H1 (cell line): Measurements from ENCODE around the gene SSPN. TPM values are rescaled to one million over a fixed set of nuclear protein-coding genes. Genes with fewer than 3 reads are reported as not detected.

Source experiments
- CTCF ChIA-PET: fragments of 300-600 bp; sonication (Branson Sonifier 250); formaldehyde crosslinking; loops from one replicate; lab custom pipeline; 2021; ENCODE audit not compliant: partially characterized antibody; lab: Charles Lee
- POLR2A ChIA-PET: fragments of 300-600 bp; sonication (Branson Sonifier 250); formaldehyde crosslinking; loops from one replicate; lab custom pipeline; 2021; ENCODE audit warnings: inconsistent platforms; ENCODE audit not compliant: partially characterized antibody; lab: Charles Lee
- DNase-seq, 2 experiments: peaks; one replicate each; pipeline versions ENCODE4 v3.0.0 to v3.0.0-alpha.2; 2010 to 2022; ENCODE audit warnings: low spot score in 2 of 2, low read depth in 1 of 2, mixed read lengths in 1 of 2
- FAIRE-seq: peaks from 2 replicates; lab custom pipeline; 2011; peaks lifted over from hg19 to GRCh38; lab: Jason Lieb, UNC
- H2AFZ ChIP-seq: 2 replicates; pipeline ENCODE4 v1.8.1; 2012; ENCODE audit warnings: low read length, inconsistent platforms
- H2AK5ac ChIP-seq: 2 replicates; pipeline ENCODE4 v1.6.1; 2013; ENCODE audit warnings: low read depth, low read length
- H2BK120ac ChIP-seq: replicated peaks from 2 replicates; pipeline ENCODE3; 2013; ENCODE audit warnings: low read depth, low read length, inconsistent platforms
- H2BK12ac ChIP-seq: 2 replicates; pipeline ENCODE4 v1.6.1; 2013; ENCODE audit warnings: low read depth, low read length
- H2BK15ac ChIP-seq: 2 replicates; pipeline ENCODE4 v1.6.1; 2013; ENCODE audit warnings: low read length
- H2BK20ac ChIP-seq: 2 replicates; pipeline ENCODE4 v1.6.1; 2013; ENCODE audit warnings: low read length
- H2BK5ac ChIP-seq: 2 replicates; pipeline ENCODE4 v1.6.1; 2013; ENCODE audit warnings: low read depth, low read length
- H3K14ac ChIP-seq: 2 replicates; pipeline ENCODE4 v1.6.1; 2013; ENCODE audit warnings: inconsistent platforms; ENCODE audit not compliant: insufficient read length
- H3K18ac ChIP-seq: 2 replicates; pipeline ENCODE4 v1.6.1; 2013; ENCODE audit warnings: low read length; ENCODE audit errors: extremely low read depth
- H3K23ac ChIP-seq: 2 replicates; pipeline ENCODE4 v1.6.1; 2013; ENCODE audit warnings: inconsistent platforms; ENCODE audit not compliant: insufficient read length
- H3K23me2 ChIP-seq: 2 replicates; pipeline ENCODE4 v1.6.1; 2013; ENCODE audit warnings: low read depth, low read length
- H3K27ac ChIP-seq: 2 replicates; pipeline ENCODE4 v1.6.1; 2011; ENCODE audit warnings: low read depth, low read length, inconsistent platforms
- H3K27me3 ChIP-seq, 4 experiments: replicated peaks in 1 of 4; 1 replicate in 1 of 4; 2 replicates in 3 of 4; pipeline versions ENCODE4 v1.6.1 to v1.8.1; 2011 to 2013; ENCODE audit warnings: low read length in 3 of 4, mild to moderate bottlenecking in 3 of 4, inconsistent platforms in 2 of 4, mixed read lengths in 2 of 4, moderate library complexity in 1 of 4; ENCODE audit not compliant: control insufficient read depth in 3 of 4, insufficient read depth in 3 of 4; ENCODE audit errors: extremely low read depth in 1 of 4
- H3K36me3 ChIP-seq, 4 experiments: 2 replicates each; pipeline versions ENCODE4 v1.6.1 to v1.8.1; 2011 to 2013; ENCODE audit warnings: mild to moderate bottlenecking in 4 of 4, low read length in 3 of 4, moderate library complexity in 2 of 4, control low read depth in 1 of 4, inconsistent platforms in 1 of 4; ENCODE audit not compliant: insufficient read depth in 4 of 4, control insufficient read depth in 2 of 4
- H3K4ac ChIP-seq: replicated peaks from 2 replicates; pipeline ENCODE3; 2013; ENCODE audit warnings: low read length, low read depth, mixed read lengths, inconsistent platforms; ENCODE audit not compliant: insufficient read length
- H3K4me1 ChIP-seq, 4 experiments: replicated peaks in 1 of 4; 1 replicate in 1 of 4; 2 replicates in 3 of 4; pipeline versions ENCODE4 v1.6.1 to v1.8.1; 2011 to 2013; ENCODE audit warnings: low read length in 3 of 4, inconsistent platforms in 2 of 4, mixed read lengths in 1 of 4; ENCODE audit not compliant: insufficient read depth in 4 of 4, control insufficient read depth in 3 of 4
- H3K4me2 ChIP-seq, 2 experiments: 2 replicates each; pipeline versions ENCODE4 v1.6.1 to v1.8.1; 2011 to 2013; ENCODE audit warnings: low read depth in 2 of 2, low read length in 2 of 2, control low read depth in 1 of 2, inconsistent platforms in 1 of 2, mild to moderate bottlenecking in 1 of 2; ENCODE audit not compliant: insufficient read depth in 1 of 2
- H3K4me3 ChIP-seq, 4 experiments: fragments of 200-600, 300-600 bp in 1 of 4; sonication (generic), shearing (Covaris generic), sonication (Bioruptor Twin) in 1 of 4; 2 replicates each; pipeline versions ENCODE4 v1.5.1 to v1.8.1; 2011 to 2016; ENCODE audit warnings: low read length in 4 of 4, low read depth in 3 of 4, control low read depth in 2 of 4, inconsistent platforms in 2 of 4, mild to moderate bottlenecking in 2 of 4, mixed read lengths in 1 of 4, moderate library complexity in 1 of 4; ENCODE audit not compliant: insufficient read depth in 2 of 4; ENCODE audit errors: extremely low read depth in 1 of 4
- H3K56ac ChIP-seq: replicated peaks from 2 replicates; pipeline ENCODE3; 2013; ENCODE audit warnings: low read depth, mild to moderate bottlenecking, mixed read lengths, low read length, inconsistent platforms; ENCODE audit not compliant: insufficient read length
- H3K79me1 ChIP-seq: 2 replicates; pipeline ENCODE4 v1.6.1; 2013; ENCODE audit warnings: low read depth, low read length, control low read depth
- H3K79me2 ChIP-seq, 2 experiments: 2 replicates each; pipeline versions ENCODE4 v1.6.1 to v1.8.1; 2012 to 2013; ENCODE audit warnings: low read length in 2 of 2, mild to moderate bottlenecking in 2 of 2, inconsistent platforms in 1 of 2; ENCODE audit not compliant: insufficient read depth in 2 of 2, control insufficient read depth in 1 of 2
- H3K9ac ChIP-seq, 4 experiments: replicated peaks in 1 of 4; 1 replicate in 1 of 4; 2 replicates in 3 of 4; pipeline versions ENCODE4 v1.6.1 to v1.8.1; 2011 to 2013; ENCODE audit warnings: low read depth in 3 of 4, low read length in 3 of 4, control low read depth in 2 of 4, mild to moderate bottlenecking in 2 of 4, moderate library complexity in 2 of 4, inconsistent platforms in 1 of 4; ENCODE audit errors: extremely low read depth in 1 of 4
- H3K9me3 ChIP-seq, 2 experiments: 2 replicates each; pipeline versions ENCODE4 v1.6.1 to v1.8.1; 2012 to 2013; ENCODE audit warnings: mild to moderate bottlenecking in 2 of 2, moderate library complexity in 2 of 2, control low read depth in 1 of 2, inconsistent platforms in 1 of 2, low read depth in 1 of 2, low read length in 1 of 2, mixed read lengths in 1 of 2; ENCODE audit not compliant: insufficient read depth in 2 of 2
- H4K20me1 ChIP-seq, 2 experiments: replicated peaks in 1 of 2; 2 replicates each; pipeline versions ENCODE3 to v1.8.1; 2011 to 2013; ENCODE audit warnings: inconsistent platforms in 2 of 2, low read length in 2 of 2, mild to moderate bottlenecking in 1 of 2; ENCODE audit not compliant: insufficient read depth in 2 of 2, control insufficient read depth in 1 of 2
- H4K5ac ChIP-seq: 2 replicates; pipeline ENCODE4 v1.6.1; 2013; ENCODE audit warnings: low read length, low read depth, mixed read lengths, inconsistent platforms; ENCODE audit not compliant: insufficient read length
- H4K8ac ChIP-seq: 2 replicates; pipeline ENCODE4 v1.8.0; 2013; ENCODE audit warnings: mild to moderate bottlenecking, moderate library complexity, low read length, inconsistent platforms; ENCODE audit not compliant: insufficient read depth; ENCODE audit errors: extremely low read depth
- H4K91ac ChIP-seq: replicated peaks from 2 replicates; pipeline ENCODE3; 2013; ENCODE audit warnings: low read length, mixed read lengths, inconsistent platforms; ENCODE audit not compliant: insufficient read length
- ASH2L ChIP-seq: fragments of 200-600, 300-600 bp; sonication (generic); IDR thresholded peaks from one replicate; pipeline ENCODE4 v1.7.1; 2017; ENCODE audit warnings: low read length
- BCL11A ChIP-seq, 2 experiments: IDR thresholded peaks; one replicate each; pipeline ENCODE4 v1.6.1; 2011; ENCODE audit warnings: low read depth in 2 of 2, low read length in 2 of 2, mild to moderate bottlenecking in 2 of 2
- CBX8 ChIP-seq: fragments of 300-800, 300-1000 bp; sonication (generic); IDR thresholded peaks from 2 replicates; pipeline ENCODE4 v1.7.1; 2016; ENCODE audit warnings: low read depth, low read length, borderline replicate concordance
- CHD2 ChIP-seq: IDR thresholded peaks from 2 replicates; pipeline ENCODE4 v1.6.1; 2012; ENCODE audit warnings: low read length, improper control_type of control experiment
- CREB1 ChIP-seq: IDR thresholded peaks from 2 replicates; pipeline ENCODE4 v1.6.1; 2012; ENCODE audit warnings: inconsistent platforms
- EGR1 ChIP-seq: IDR thresholded peaks from 2 replicates; pipeline ENCODE4 v1.6.1; 2011; ENCODE audit warnings: low read depth, low read length, borderline replicate concordance
- JUND ChIP-seq: IDR thresholded peaks from 2 replicates; pipeline ENCODE4 v1.6.1; 2011; ENCODE audit warnings: mild to moderate bottlenecking, improper control_type of control experiment, low read length
- NANOG ChIP-seq: IDR thresholded peaks from 2 replicates; pipeline ENCODE4 v1.6.1; 2011; ENCODE audit warnings: low read length, low read depth, mild to moderate bottlenecking, inconsistent platforms; ENCODE audit not compliant: insufficient read depth, poor library complexity, severe bottlenecking
- NRF1 ChIP-seq: IDR thresholded peaks from 2 replicates; pipeline ENCODE4 v1.6.1; 2011; ENCODE audit warnings: mild to moderate bottlenecking, low read depth, low read length, improper control_type of control experiment
- SIRT6 ChIP-seq: IDR thresholded peaks from one replicate; pipeline ENCODE4 v1.7.1; 2012; ENCODE audit warnings: low read length, inconsistent platforms
- SP4 ChIP-seq: IDR thresholded peaks from 2 replicates; pipeline ENCODE4 v1.6.1; 2012; ENCODE audit warnings: low read length, inconsistent platforms
- TCF12 ChIP-seq: IDR thresholded peaks from 2 replicates; pipeline ENCODE4 v1.6.1; 2011; ENCODE audit warnings: low read depth, mild to moderate bottlenecking, low read length
- WGBS, 2 experiments: shearing (Covaris generic) in 1 of 2; methylation state at CpG; one replicate each; pipeline versions ENCODE4 v1.1.6 to v1.1.7; 2013 to 2015; ENCODE audit warnings: low lambda C conversion rate in 2 of 2, mixed read lengths in 2 of 2, inconsistent platforms in 1 of 2, low coverage in 1 of 2, missing lambda C conversion rate in 1 of 2; ENCODE audit not compliant: insufficient replicate concordance in 2 of 2, insufficient coverage in 1 of 2, insufficient read length in 1 of 2; ENCODE audit errors: extremely low coverage in 1 of 2, missing lambda C conversion rate in 1 of 2; 5-methylcytosine and 5-hydroxymethylcytosine counted together
- polyA plus RNA-seq, 7 experiments: library from polyadenylated mRNA; depleted of rRNA in 3 of 7; stranded (reverse) in 5 of 7; unstranded in 2 of 7; fragments of >200 nt in 5 of 7; fragments of 200-250 nt in 2 of 7; gene quantifications; 1 replicate in 5 of 7; 2 replicates in 1 of 7; 4 replicates in 1 of 7; pipeline versions ENCODE4 v1.2.1 to v1.2.3, GENCODE V29; 2011 to 2013; ENCODE audit warnings: missing spikeins in 2 of 7, mixed read lengths in 2 of 7
- total RNA-seq: library from RNA; stranded (reverse); fragmentation: NEBNext Ultra II Directional; extraction: Animal tissue kit (Norgen Biotek cat#: 25700); gene quantifications from 2 replicates; pipeline ENCODE4 v1.2.1, GENCODE V29; 2021
- TF ChIP-seq, protein P1 (sequence below): IDR thresholded peaks from 2 replicates; pipeline ENCODE4 v1.6.1; 2012; ENCODE audit warnings: inconsistent platforms

Gene SSPN
- total and polyA plus RNA-seq, 2 of the 8 experiments (the other 6 are each of a cell fraction or from before 2014, with no cell fraction given), result 0.86 to 1.8 TPM

DNA sequence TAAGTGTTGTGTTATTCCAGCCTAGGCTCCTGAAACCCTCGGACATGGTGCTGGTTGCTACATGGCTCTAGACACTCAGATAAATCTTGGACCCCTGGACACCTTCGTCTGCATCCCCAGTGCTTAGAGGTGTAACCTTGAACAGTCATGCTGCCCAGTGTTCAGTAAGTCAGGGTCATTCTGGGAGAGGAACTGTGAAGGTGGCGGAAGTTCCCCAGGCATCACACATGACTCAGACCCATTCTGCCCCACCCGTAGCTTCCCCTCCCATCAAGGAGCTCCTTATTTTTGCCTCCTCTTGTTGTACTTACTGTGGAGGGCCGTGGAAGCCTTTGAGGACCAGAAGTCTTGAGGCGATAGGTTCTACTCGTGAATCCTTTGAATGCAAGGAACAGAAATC lies 18.1 kb upstream of the SSPN start:
- H4K8ac ChIP-seq, result no peak overlapping the region
- no peaks in the 10 kb centered on the region for H3K23me2 ChIP-seq
- H4K20me1 ChIP-seq, result no peaks in the 10 kb centered on the region
- H3K9me3 ChIP-seq, result no peaks in the 10 kb centered on the region
- no peaks in the 10 kb centered on the region for H3K36me3 ChIP-seq
- no peak overlapping the region for H3K9ac ChIP-seq
- no peak for FAIRE-seq
- no peak overlapping the region for H2AFZ ChIP-seq
- DNase-seq, result no peak
- no peak overlapping the region for H4K5ac ChIP-seq
- 78% methylated on average over 7 of the region's 7 CpGs; no CpG with 5 or more reads in 1 of the 2 experiments for WGBS, 2 experiments
- no peak overlapping the region for H2BK15ac ChIP-seq
- H2BK120ac ChIP-seq, result no peak overlapping the region
- H2BK5ac ChIP-seq, result no peak overlapping the region
- H3K79me2 ChIP-seq, result no peaks in the 10 kb centered on the region
- no peaks in the 10 kb centered on the region for H3K79me1 ChIP-seq
- no peak overlapping the region for H2BK20ac ChIP-seq
- no peak overlapping the region for H3K18ac ChIP-seq
- no peak overlapping the region for H4K91ac ChIP-seq
- no peak overlapping the region for H2BK12ac ChIP-seq
- no peak overlapping the region for H3K4ac ChIP-seq
- ChIA-PET POLR2A (no interaction called here), CTCF (interaction anchor here (1.0 to 2.8 kb wide), 2 partner anchors 10 to 24 kb away, joined by 4 to 12 read pairs; no protein-coding TSS in a partner anchor)
- H3K27me3 ChIP-seq, result no peaks in the 10 kb centered on the region
- no peak overlapping the region for H3K14ac ChIP-seq
- H3K23ac ChIP-seq, result no peak overlapping the region
- H3K27ac ChIP-seq, result no peak overlapping the region
- no peak overlapping the region for H3K4me3 ChIP-seq
- H3K4me2 ChIP-seq, result no peak overlapping the region
- H3K4me1 ChIP-seq, result no peaks in the 10 kb centered on the region
- H2AK5ac ChIP-seq, result no peak overlapping the region
- no peak overlapping the region for H3K56ac ChIP-seq
- no peak for TF ChIP-seq NANOG
- TF ChIP-seq, protein P1, sequence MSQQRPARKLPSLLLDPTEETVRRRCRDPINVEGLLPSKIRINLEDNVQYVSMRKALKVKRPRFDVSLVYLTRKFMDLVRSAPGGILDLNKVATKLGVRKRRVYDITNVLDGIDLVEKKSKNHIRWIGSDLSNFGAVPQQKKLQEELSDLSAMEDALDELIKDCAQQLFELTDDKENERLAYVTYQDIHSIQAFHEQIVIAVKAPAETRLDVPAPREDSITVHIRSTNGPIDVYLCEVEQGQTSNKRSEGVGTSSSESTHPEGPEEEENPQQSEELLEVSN, result no peak
- TF ChIP-seq SP4, result no peak
- no peak for TF ChIP-seq TCF12
- no peak for TF ChIP-seq CBX8
- no peak for TF ChIP-seq NRF1
- no peak for TF ChIP-seq EGR1
- no peak for TF ChIP-seq SIRT6
- no peak for TF ChIP-seq CHD2
- TF ChIP-seq JUND, result no peak
- no peak for TF ChIP-seq ASH2L
- no peak for TF ChIP-seq CREB1
- no peak for TF ChIP-seq BCL11A (IDR thresholded peaks at IDR 0.05; ENCODE audit: low read depth in 2 of 2, low read length in 2 of 2)
